GM10248 (cell line): ENCODE measurements around the gene TRAPPC1.

Experiments used
- CTCF ChIA-PET: fragments of 300-600 bp; sonication (Branson Sonifier 250); formaldehyde crosslinking; extraction: SDS; loops from one replicate; lab custom pipeline; 2021; ENCODE audit warnings: antibody characterized with exemption; lab: Yijun Ruan, JAX
- POLR2A ChIA-PET: fragments of 350-650 bp; sonication (Branson Sonifier 250); formaldehyde crosslinking; extraction: SDS; loops from one replicate; lab custom pipeline; 2020; ENCODE audit warnings: antibody characterized with exemption; lab: Yijun Ruan, JAX
- DNase-seq: peaks from one replicate; pipeline ENCODE4 v3.0.0; 2012; ENCODE audit errors: extremely low spot score
- TF ChIP-seq, protein P1 (sequence below): IDR thresholded peaks from 2 replicates; pipeline ENCODE4 v1.5.1; 2012; ENCODE audit warnings: mild to moderate bottlenecking, low read depth; ENCODE audit errors: extremely low read depth, missing control alignments, control extremely low read depth

The TRAPPC1 gene

GRCh38 chr17:7897773-7898172 lies 34.0 kb downstream of the TRAPPC1 start:
- ChIA-PET POLR2A (no interaction called here), CTCF (interaction anchor here (0.8 to 4.1 kb wide), 13 partner anchors 14 to 176 kb away, joined by 3 to 24 read pairs (median 5); partner anchors contain the start of gene RNF227)
- no peak for DNase-seq
- TF ChIP-seq, protein P1, sequence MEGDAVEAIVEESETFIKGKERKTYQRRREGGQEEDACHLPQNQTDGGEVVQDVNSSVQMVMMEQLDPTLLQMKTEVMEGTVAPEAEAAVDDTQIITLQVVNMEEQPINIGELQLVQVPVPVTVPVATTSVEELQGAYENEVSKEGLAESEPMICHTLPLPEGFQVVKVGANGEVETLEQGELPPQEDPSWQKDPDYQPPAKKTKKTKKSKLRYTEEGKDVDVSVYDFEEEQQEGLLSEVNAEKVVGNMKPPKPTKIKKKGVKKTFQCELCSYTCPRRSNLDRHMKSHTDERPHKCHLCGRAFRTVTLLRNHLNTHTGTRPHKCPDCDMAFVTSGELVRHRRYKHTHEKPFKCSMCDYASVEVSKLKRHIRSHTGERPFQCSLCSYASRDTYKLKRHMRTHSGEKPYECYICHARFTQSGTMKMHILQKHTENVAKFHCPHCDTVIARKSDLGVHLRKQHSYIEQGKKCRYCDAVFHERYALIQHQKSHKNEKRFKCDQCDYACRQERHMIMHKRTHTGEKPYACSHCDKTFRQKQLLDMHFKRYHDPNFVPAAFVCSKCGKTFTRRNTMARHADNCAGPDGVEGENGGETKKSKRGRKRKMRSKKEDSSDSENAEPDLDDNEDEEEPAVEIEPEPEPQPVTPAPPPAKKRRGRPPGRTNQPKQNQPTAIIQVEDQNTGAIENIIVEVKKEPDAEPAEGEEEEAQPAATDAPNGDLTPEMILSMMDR: no peak

- TF ChIP-seq, protein P1: no peak
- no peak for DNase-seq
- CTCF ChIA-PET: interaction anchor here (1.3 to 4.1 kb wide), 9 partner anchors 14 to 160 kb away, joined by 3 to 24 read pairs (median 6); partner anchors contain the start of gene RNF227
- POLR2A ChIA-PET: no interaction called here
These were observed 34.7 kb downstream of the TRAPPC1 start for GRCh38 chr17:7897090-7897489.

- TF ChIP-seq, protein P1: no peak
- DNase-seq: no peak
- ChIA-PET POLR2A (no interaction called here), CTCF (interaction anchor here (1.5 to 4.0 kb wide), 2 partner anchors 12 to 16 kb away, joined by 4 to 14 read pairs; no protein-coding TSS in a partner anchor)
These were observed 36.9 kb downstream of the TRAPPC1 start for GRCh38 chr17:7894866-7895265.

DNA sequence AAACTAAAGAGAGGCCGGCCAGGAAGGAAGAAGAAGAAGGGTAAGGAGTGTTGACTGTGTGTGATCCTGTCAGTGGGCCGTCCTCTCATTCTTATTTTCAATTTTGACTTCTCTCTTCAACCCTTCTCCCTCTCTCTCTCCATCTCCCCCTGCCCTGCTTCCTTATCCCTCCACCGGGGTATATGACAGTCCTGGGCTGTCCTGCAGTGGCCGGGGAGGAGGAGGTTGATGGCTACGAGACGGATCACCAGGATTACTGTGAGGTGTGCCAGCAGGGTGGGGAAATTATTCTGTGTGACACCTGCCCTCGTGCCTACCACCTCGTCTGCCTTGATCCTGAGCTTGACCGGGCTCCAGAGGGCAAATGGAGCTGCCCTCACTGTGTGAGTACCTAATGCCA lies 37.5 kb downstream of the TRAPPC1 start:
- no peak for DNase-seq
- TF ChIP-seq, protein P1: no peak
- CTCF ChIA-PET: interaction anchor here (1.5 kb wide), 1 partner anchor 11 kb away, joined by 4 read pairs; no protein-coding TSS in a partner anchor
- POLR2A ChIA-PET: no interaction called here

DNA sequence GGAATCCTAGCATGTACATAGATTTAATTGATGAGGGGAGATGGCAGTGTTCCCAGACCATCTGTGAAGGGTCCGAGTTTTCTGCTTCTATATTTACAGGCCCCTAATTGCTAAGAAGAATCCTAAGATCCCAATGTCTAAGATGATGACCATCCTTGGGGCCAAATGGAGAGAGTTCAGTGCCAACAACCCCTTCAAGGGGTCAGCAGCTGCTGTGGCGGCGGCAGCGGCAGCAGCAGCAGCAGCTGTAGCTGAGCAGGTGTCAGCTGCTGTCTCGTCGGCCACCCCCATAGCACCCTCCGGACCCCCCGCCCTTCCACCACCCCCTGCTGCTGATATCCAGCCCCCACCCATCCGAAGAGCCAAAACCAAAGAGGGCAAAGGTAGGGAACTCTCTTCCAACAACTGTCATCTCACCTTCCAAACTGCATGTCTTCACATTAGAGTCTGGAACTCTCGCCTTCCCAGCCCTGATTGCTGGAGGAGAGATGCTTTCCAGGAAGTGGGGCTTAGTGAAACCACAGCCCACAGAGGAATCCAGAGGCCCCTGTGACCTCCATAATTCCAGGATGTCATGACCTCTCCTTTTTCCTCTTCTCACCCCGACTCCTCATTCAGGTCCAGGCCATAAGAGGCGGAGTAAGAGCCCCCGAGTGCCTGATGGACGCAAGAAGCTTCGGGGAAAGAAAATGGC lies 38.4 kb downstream of the TRAPPC1 start:
- POLR2A ChIA-PET: no interaction called here
- CTCF ChIA-PET: no interaction called here
- no peak for DNase-seq
- TF ChIP-seq, protein P1: no peak

GRCh38 chr17:7889166-7889955 lies 42.4 kb downstream of the TRAPPC1 start:
- TF ChIP-seq, protein P1: no peak
- DNase-seq: no peak
- CTCF ChIA-PET: interaction anchor here (1.2 to 1.3 kb wide), 2 partner anchors 12 to 100 kb away, joined by 3 to 7 read pairs; no protein-coding TSS in a partner anchor

More at GRCh38 chr17:7889166-7889955, 42.4 kb downstream of the TRAPPC1 start:
- POLR2A ChIA-PET: no interaction called here
